HL-60 (cell line): ENCODE data around the gene LENEP.
A peak's percentile ranks its signal among the peaks of the same experiment; 100 is the strongest.

Source experiments
- DNase-seq, 2 experiments: peaks; one replicate each; pipeline ENCODE4 v3.0.0-alpha.2; 2010 to 2020; ENCODE audit warnings: low read depth in 1 of 2, low spot score in 1 of 2
- H3K27ac ChIP-seq: fragments of 250-450 bp; sonication (Bioruptor Pico); replicated peaks from 2 replicates; pipeline ENCODE4 v1.5.1; 2020; ENCODE audit warnings: mild to moderate bottlenecking, moderate library complexity
- H3K27me3 ChIP-seq: fragments of 250-450 bp; sonication (Bioruptor Pico); 2 replicates; pipeline ENCODE4 v1.5.1; 2021; ENCODE audit warnings: mild to moderate bottlenecking, moderate library complexity; ENCODE audit not compliant: insufficient read depth, poor library complexity, severe bottlenecking
- H3K4me3 ChIP-seq: replicated peaks from 2 replicates; pipeline ENCODE4 v1.5.1; 2011; ENCODE audit warnings: mild to moderate bottlenecking, control low read depth, low read length; ENCODE audit not compliant: insufficient read depth
- GABPA ChIP-seq: IDR thresholded peaks from 2 replicates; pipeline ENCODE4 v1.6.1; 2012; ENCODE audit warnings: low read depth
- POLR2AphosphoS5 ChIP-seq: IDR thresholded peaks from 2 replicates; pipeline ENCODE4 v1.6.1; 2012; ENCODE audit warnings: low read depth
- REST ChIP-seq: IDR thresholded peaks from 2 replicates; pipeline ENCODE4 v1.6.1; 2012; ENCODE audit warnings: low read depth; ENCODE audit not compliant: insufficient replicate concordance
- SPI1 ChIP-seq: IDR thresholded peaks from 2 replicates; pipeline ENCODE4 v1.6.1; 2012; ENCODE audit warnings: low read depth, mild to moderate bottlenecking, borderline replicate concordance
- TF ChIP-seq, protein P1 (sequence below): IDR thresholded peaks from one replicate; pipeline ENCODE4 v1.5.1; 2011; ENCODE audit warnings: low read length, control low read depth, inconsistent platforms; ENCODE audit not compliant: insufficient read depth

The LENEP gene

GRCh38 chr1:154954541-154954940, 38.8 kb upstream of the LENEP start:
- Histone ChIP-seq H3K27me3 (no peaks in the 10 kb centered on the region), H3K4me3 (no peak overlapping the region), H3K27ac (peak overlapping the region; percentile 78)
- TF ChIP-seq SPI1 (0 out of 2 replicates have a peak, but pooled peaks have one; percentile 16), GABPA (no peak)
- TF ChIP-seq, protein P1, sequence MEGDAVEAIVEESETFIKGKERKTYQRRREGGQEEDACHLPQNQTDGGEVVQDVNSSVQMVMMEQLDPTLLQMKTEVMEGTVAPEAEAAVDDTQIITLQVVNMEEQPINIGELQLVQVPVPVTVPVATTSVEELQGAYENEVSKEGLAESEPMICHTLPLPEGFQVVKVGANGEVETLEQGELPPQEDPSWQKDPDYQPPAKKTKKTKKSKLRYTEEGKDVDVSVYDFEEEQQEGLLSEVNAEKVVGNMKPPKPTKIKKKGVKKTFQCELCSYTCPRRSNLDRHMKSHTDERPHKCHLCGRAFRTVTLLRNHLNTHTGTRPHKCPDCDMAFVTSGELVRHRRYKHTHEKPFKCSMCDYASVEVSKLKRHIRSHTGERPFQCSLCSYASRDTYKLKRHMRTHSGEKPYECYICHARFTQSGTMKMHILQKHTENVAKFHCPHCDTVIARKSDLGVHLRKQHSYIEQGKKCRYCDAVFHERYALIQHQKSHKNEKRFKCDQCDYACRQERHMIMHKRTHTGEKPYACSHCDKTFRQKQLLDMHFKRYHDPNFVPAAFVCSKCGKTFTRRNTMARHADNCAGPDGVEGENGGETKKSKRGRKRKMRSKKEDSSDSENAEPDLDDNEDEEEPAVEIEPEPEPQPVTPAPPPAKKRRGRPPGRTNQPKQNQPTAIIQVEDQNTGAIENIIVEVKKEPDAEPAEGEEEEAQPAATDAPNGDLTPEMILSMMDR: no peak
- DNase-seq: no peak

GRCh38 chr1:154955039-154955717, 38.2 kb upstream of the LENEP start:
- peak overlapping the region; percentile 78 for H3K27ac ChIP-seq
- TF ChIP-seq POLR2AphosphoS5 (no peak; the same call in 1 of the 2 replicates), SPI1 (peak; percentile 33; the same call in 1 of the 2 replicates)
- peak; percentile 52 to 84 for DNase-seq
- H3K4me3 ChIP-seq: peak overlapping the region; percentile 51
- H3K27me3 ChIP-seq: no peaks in the 10 kb centered on the region

- H3K27me3 ChIP-seq: no peaks in the 10 kb centered on the region
- H3K4me3 ChIP-seq: peak within 1 kb of the TSS; percentile 51
- 0 out of 2 replicates have a peak, but pooled peaks have one; percentile 26 for TF ChIP-seq POLR2AphosphoS5
- peak; percentile 60; the same call in 1 of the 2 replicates for TF ChIP-seq SPI1
- TF ChIP-seq, protein P1: peak; percentile 21
- no peak for TF ChIP-seq GABPA
- H3K27ac ChIP-seq: peak within 1 kb of the TSS; percentile 78
- DNase-seq: peak; percentile 77 to 93
Measured at GRCh38 chr1:154955718-154956543, 37.5 kb upstream of the LENEP start, which contains the start of gene PBXIP1. TSS of gene PBXIP1 (minus strand) at chr1:154956099. CDS start at chr1:154953721, 2,378 bp downstream.

GRCh38 chr1:154956544-154956941, 36.8 kb upstream of the LENEP start:
- TF ChIP-seq, protein P1: no peak
- 0 out of 2 replicates have a peak, but pooled peaks have one; percentile 14 for TF ChIP-seq POLR2AphosphoS5
- H3K27ac ChIP-seq: peak overlapping the region; percentile 78
- no peaks in the 10 kb centered on the region for H3K27me3 ChIP-seq

GRCh38 chr1:154957091-154957657, 36.2 kb upstream of the LENEP start:
- Histone ChIP-seq H3K4me3 (no peak overlapping the region), H3K27ac (no peak overlapping the region), H3K27me3 (no peaks in the 10 kb centered on the region)
- TF ChIP-seq SPI1 (no peak), REST (no peak), GABPA (no peak), POLR2AphosphoS5 (no peak)
- TF ChIP-seq, protein P1: no peak
- DNase-seq: no peak

More at GRCh38 chr1:154956544-154956941, 36.8 kb upstream of the LENEP start:
- H3K4me3 ChIP-seq: peak overlapping the region; percentile 51
- DNase-seq: no peak
